Measurements from ENCODE around the gene EXOC3L1.

DNA sequence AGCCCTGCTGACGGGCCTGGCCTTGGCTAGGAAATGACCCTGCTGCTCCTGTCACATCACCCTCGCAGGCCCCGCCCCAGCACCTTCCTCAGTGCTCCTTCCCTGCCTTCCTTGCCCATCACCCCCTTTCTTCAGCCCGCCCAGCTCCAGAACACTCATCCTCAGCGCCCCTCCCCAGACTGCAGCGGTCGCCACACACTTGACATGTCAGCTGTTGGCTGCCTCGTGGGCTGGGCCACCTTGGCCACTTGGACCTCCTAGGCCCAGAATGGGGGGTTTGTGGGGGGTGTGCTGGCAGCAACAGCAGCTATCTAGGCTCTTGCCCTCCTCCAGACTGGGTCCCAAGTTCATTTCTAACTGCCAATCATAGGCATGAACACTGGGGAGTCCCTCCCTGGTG is 19.6 kb upstream of the EXOC3L1 start:
- TF ChIP-seq SP2 (CRISPR knock-in tag; IDR thresholded peaks at IDR 0.05) (no peak), EZH2 (conservative IDR thresholded peaks at IDR 0.05; ENCODE audit: low read depth, low read length) (no peak), MAZ (IDR thresholded peaks at IDR 0.05; ENCODE audit: borderline replicate concordance, low read depth, low read length) (no peak), MAZ (CRISPR knock-in tag; IDR thresholded peaks at IDR 0.05; ENCODE audit: low read depth) (no peak), ZNF562 (CRISPR knock-in tag; IDR thresholded peaks at IDR 0.05; ENCODE audit: borderline replicate concordance) (no peak), GTF2F1 (IDR thresholded peaks at IDR 0.05; ENCODE audit: low read length) (no peak), HNF4A (CRISPR knock-in tag; IDR thresholded peaks at IDR 0.05) (no peak), ZNF713 (CRISPR knock-in tag; IDR thresholded peaks at IDR 0.05) (no peak), ZNF782 (CRISPR knock-in tag; IDR thresholded peaks at IDR 0.05; ENCODE audit: borderline replicate concordance) (0 out of 2 replicates have a peak, but pooled peaks have one; percentile 8), TARDBP (CRISPR knock-in tag; IDR thresholded peaks at IDR 0.05) (no peak)
- TF ChIP-seq, protein P1, sequence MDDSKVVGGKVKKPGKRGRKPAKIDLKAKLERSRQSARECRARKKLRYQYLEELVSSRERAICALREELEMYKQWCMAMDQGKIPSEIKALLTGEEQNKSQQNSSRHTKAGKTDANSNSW (CRISPR knock-in tag; IDR thresholded peaks at IDR 0.05; ENCODE audit: borderline replicate concordance) = no peak
- TF ChIP-seq, protein P2, sequence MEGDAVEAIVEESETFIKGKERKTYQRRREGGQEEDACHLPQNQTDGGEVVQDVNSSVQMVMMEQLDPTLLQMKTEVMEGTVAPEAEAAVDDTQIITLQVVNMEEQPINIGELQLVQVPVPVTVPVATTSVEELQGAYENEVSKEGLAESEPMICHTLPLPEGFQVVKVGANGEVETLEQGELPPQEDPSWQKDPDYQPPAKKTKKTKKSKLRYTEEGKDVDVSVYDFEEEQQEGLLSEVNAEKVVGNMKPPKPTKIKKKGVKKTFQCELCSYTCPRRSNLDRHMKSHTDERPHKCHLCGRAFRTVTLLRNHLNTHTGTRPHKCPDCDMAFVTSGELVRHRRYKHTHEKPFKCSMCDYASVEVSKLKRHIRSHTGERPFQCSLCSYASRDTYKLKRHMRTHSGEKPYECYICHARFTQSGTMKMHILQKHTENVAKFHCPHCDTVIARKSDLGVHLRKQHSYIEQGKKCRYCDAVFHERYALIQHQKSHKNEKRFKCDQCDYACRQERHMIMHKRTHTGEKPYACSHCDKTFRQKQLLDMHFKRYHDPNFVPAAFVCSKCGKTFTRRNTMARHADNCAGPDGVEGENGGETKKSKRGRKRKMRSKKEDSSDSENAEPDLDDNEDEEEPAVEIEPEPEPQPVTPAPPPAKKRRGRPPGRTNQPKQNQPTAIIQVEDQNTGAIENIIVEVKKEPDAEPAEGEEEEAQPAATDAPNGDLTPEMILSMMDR (CRISPR knock-in tag; IDR thresholded peaks at IDR 0.05) = no peak
- TF ChIP-seq, protein P3, sequence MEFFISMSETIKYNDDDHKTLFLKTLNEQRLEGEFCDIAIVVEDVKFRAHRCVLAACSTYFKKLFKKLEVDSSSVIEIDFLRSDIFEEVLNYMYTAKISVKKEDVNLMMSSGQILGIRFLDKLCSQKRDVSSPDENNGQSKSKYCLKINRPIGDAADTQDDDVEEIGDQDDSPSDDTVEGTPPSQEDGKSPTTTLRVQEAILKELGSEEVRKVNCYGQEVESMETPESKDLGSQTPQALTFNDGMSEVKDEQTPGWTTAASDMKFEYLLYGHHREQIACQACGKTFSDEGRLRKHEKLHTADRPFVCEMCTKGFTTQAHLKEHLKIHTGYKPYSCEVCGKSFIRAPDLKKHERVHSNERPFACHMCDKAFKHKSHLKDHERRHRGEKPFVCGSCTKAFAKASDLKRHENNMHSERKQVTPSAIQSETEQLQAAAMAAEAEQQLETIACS (CRISPR knock-in tag; IDR thresholded peaks at IDR 0.05) = no peak
- TF ChIP-seq, protein P4, sequence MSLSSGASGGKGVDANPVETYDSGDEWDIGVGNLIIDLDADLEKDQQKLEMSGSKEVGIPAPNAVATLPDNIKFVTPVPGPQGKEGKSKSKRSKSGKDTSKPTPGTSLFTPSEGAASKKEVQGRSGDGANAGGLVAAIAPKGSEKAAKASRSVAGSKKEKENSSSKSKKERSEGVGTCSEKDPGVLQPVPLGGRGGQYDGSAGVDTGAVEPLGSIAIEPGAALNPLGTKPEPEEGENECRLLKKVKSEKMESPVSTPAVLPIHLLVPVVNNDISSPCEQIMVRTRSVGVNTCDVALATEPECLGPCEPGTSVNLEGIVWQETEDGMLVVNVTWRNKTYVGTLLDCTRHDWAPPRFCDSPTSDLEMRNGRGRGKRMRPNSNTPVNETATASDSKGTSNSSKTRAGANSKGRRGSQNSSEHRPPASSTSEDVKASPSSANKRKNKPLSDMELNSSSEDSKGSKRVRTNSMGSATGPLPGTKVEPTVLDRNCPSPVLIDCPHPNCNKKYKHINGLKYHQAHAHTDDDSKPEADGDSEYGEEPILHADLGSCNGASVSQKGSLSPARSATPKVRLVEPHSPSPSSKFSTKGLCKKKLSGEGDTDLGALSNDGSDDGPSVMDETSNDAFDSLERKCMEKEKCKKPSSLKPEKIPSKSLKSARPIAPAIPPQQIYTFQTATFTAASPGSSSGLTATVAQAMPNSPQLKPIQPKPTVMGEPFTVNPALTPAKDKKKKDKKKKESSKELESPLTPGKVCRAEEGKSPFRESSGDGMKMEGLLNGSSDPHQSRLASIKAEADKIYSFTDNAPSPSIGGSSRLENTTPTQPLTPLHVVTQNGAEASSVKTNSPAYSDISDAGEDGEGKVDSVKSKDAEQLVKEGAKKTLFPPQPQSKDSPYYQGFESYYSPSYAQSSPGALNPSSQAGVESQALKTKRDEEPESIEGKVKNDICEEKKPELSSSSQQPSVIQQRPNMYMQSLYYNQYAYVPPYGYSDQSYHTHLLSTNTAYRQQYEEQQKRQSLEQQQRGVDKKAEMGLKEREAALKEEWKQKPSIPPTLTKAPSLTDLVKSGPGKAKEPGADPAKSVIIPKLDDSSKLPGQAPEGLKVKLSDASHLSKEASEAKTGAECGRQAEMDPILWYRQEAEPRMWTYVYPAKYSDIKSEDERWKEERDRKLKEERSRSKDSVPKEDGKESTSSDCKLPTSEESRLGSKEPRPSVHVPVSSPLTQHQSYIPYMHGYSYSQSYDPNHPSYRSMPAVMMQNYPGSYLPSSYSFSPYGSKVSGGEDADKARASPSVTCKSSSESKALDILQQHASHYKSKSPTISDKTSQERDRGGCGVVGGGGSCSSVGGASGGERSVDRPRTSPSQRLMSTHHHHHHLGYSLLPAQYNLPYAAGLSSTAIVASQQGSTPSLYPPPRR (CRISPR knock-in tag; IDR thresholded peaks at IDR 0.05; ENCODE audit: borderline replicate concordance) = no peak
- TF ChIP-seq, protein P5, sequence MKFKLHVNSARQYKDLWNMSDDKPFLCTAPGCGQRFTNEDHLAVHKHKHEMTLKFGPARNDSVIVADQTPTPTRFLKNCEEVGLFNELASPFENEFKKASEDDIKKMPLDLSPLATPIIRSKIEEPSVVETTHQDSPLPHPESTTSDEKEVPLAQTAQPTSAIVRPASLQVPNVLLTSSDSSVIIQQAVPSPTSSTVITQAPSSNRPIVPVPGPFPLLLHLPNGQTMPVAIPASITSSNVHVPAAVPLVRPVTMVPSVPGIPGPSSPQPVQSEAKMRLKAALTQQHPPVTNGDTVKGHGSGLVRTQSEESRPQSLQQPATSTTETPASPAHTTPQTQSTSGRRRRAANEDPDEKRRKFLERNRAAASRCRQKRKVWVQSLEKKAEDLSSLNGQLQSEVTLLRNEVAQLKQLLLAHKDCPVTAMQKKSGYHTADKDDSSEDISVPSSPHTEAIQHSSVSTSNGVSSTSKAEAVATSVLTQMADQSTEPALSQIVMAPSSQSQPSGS (CRISPR knock-in tag; IDR thresholded peaks at IDR 0.05) = no peak

Measured in HepG2 (cell line).